Endothelial cell of hepatic sinusoid (primary cell): ENCODE measurements around the gene GSTM3.

Source experiments
- in situ Hi-C: cut with HindIII; loops from 2 replicates; pipeline ENCODE4 v1.10.0; 2017; ENCODE audit warnings: low sequenced_read_pairs

GSTM3 gene

DNA sequence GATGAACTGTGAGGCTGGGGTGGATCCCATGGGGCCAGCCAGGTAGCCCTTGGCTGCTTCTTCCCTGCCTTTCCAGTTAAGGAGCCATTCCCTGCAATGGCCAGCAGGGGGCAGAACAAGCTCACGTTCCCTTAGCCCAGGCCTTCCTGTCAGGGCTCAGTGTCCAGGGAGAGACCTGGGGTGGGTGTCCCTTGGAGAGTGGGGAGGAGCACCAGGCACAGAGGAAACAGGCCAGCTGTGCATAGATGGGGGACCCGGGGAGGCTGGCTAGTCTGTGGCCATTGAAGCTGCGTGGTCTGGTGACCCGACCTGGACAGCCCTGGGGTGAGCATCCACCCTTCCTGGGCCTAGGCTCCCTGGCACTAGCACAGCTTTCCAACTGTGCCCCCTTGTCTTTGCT lies 36.1 kb upstream of the GSTM3 start:
- in situ Hi-C loops, result loop anchor here (25.0 kb wide), 1 partner anchor 210 kb away; the partner anchor contains the start of gene AHCYL1

- in situ Hi-C loops, result loop anchor here (25.0 kb wide), 1 partner anchor 211 kb away; the partner anchor contains the start of gene AHCYL1
These were observed 35.5 kb upstream of the GSTM3 start for GRCh38 chr1:109776206-109776835.

- in situ Hi-C loops, result loop anchor here (25.0 kb wide), 1 partner anchor 212 kb away; the partner anchor contains the start of gene AHCYL1
These were observed 34.6 kb upstream of the GSTM3 start for GRCh38 chr1:109775398-109775797.

GRCh38 chr1:109773900-109774485 lies 33.2 kb upstream of the GSTM3 start:
- in situ Hi-C loops, result loop anchor here (25.0 kb wide), 1 partner anchor 237 kb away; the partner anchor contains the start of genes GNAI3 and GPR61

DNA sequence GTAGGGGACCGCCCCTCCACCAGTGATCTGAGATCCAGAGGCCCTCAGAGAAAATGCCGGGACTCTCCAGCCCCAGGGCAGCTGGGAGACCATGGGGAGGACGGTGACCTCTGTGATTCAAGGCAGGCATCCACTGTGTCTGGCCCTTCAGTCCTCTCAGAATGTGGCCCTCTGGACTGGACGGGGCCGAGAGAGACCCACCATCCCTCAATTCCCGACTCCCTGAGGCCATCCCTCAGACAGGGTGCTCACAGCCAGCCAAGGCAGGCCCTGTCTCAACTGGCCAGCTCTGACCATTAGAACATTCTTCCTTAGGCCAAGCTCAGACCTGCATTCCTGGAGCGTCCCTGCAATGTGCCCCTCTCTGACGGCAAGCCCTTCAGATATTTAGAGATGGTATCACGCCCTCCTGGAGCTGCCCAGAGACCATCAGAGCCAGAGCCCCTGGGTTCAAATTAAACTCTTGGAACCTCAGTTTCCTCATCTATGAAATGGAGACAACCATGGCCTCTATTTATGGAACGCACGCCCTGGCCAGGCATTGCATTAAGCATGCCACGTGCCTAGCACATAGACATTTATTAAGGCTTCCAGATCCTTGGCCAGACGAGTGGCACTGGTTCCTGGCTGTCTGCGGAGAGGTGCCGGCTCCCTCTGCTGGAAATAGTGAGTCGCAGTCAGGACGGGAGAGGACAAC lies 32.5 kb upstream of the GSTM3 start:
- in situ Hi-C loops, result loop anchor here (25.0 kb wide), 1 partner anchor 236 kb away; the partner anchor contains the start of genes GNAI3 and GPR61

GRCh38 chr1:109772658-109773202 lies 31.9 kb upstream of the GSTM3 start:
- in situ Hi-C loops, result loop anchor here (25.0 kb wide), 1 partner anchor 235 kb away; the partner anchor contains the start of genes GNAI3 and GPR61

GRCh38 chr1:109771712-109772657 lies 31.1 kb upstream of the GSTM3 start:
- in situ Hi-C loops, result loop anchor here (25.0 kb wide), 1 partner anchor 235 kb away; the partner anchor contains the start of genes GNAI3 and GPR61

GRCh38 chr1:109770331-109771095 lies 29.7 kb upstream of the GSTM3 start:
- in situ Hi-C loops, result loop anchor here (25.0 kb wide), 1 partner anchor 233 kb away; the partner anchor contains the start of genes GNAI3 and GPR61

- in situ Hi-C loops, result loop anchor here (25.0 kb wide), 1 partner anchor 232 kb away; the partner anchor contains the start of genes GNAI3 and GPR61
These were observed 28.7 kb upstream of the GSTM3 start for GRCh38 chr1:109769330-109770078.

GRCh38 chr1:109768820-109769219 lies 28.0 kb upstream of the GSTM3 start:
- in situ Hi-C loops, result loop anchor here (25.0 kb wide), 1 partner anchor 232 kb away; the partner anchor contains the start of genes GNAI3 and GPR61

- in situ Hi-C loops, result loop anchor here (25.0 kb wide), 1 partner anchor 231 kb away; the partner anchor contains the start of genes GNAI3 and GPR61
These were observed 27.5 kb upstream of the GSTM3 start for GRCh38 chr1:109768335-109768650.

- in situ Hi-C loops, result loop anchor here (25.0 kb wide), 1 partner anchor 230 kb away; the partner anchor contains the start of genes GNAI3 and GPR61
These were observed 26.9 kb upstream of the GSTM3 start for GRCh38 chr1:109767637-109768334.

DNA sequence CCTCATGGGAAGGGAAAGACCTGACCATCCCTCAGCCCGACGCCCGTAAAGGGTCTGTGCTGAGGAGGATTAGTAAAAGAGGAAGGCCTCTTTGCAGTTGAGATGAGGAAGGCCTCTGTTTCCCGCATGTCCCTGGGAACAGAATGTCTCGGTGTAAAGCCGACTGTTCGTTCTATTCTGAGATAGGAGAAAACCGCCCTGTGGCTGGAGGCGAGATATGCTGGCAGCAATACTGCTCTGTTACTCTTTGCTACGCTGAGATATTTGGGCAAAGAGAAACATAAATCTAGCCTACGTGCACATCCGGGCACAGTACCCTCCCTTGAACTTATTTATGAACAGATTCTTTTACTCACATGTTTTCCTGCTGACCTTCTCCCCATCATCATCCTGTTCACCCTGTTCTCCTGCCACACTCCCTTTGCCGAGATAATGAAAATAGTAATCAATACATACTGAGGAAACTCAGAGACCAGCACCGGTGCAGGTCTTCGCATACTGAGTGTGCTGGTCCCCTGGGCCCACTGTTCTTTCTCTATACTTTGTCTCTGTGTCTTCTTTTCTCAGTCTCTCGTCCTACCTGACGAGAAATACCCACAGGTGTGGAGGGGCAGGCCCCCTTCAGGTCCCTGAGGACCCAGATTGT lies 26.3 kb upstream of the GSTM3 start:
- in situ Hi-C loops, result loop anchor here (25.0 kb wide), 1 partner anchor 230 kb away; the partner anchor contains the start of genes GNAI3 and GPR61

DNA sequence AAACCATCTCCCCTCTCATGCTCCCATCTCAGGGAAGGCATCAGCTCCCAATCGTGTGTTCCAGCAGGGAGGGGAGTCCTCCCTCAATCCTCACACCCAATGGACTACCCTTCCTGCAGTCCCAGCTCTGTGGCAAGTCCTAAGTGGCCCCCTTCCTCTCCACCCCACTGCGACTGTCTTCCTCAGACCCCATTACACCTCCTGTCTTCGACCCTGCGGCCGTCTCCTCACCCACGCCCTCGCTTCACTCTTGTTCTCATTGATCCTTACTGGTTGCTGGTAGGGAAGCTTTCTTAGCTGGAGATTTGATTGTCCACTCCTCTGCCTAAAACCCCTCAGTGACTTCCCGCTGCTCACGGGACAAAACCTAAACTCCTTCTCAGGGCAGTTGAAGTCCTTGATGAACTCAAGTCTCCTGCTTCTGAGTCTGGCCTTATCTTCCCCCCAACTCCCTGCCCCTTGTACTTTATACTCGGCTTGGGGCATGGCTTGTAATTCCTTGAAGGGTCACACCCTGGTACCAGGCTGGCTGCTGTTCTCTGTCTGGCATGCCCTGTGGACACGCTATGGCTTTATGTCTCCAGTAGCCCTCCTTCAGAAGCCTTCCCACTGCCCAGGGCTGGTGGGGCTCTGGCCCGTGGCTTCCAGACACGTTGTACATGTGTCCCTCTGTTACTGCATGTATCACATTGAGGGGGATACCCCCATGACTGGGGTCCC lies 25.2 kb upstream of the GSTM3 start:
- in situ Hi-C loops, result loop anchor here (25.0 kb wide), 1 partner anchor 229 kb away; the partner anchor contains the start of genes GNAI3 and GPR61

DNA sequence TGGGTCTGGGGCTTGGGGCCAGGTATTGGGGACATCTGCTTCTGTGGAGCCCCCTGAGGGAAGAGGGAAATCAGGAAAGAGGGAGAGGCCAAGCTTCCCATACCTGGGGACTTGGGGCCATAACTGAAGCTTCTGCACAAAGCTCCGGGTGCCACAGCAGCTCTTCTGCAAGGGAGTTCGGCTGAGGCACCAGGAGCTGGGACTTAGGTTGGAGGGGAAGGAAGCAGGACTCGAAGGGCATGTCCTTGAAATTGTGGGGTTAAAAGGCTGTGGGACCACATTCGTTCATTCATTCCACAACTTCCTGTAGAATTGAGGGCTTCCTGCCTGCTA lies 24.6 kb upstream of the GSTM3 start:
- in situ Hi-C loops, result loop anchor here (25.0 kb wide), 1 partner anchor 228 kb away; the partner anchor contains the start of genes GNAI3 and GPR61
